Measurements from ENCODE around the gene CCDC149. TPM values are rescaled to one million over a fixed set of nuclear protein-coding genes. Genes with fewer than 3 reads are reported as not detected.

The CCDC149 gene
- total and polyA plus RNA-seq, 9 of the 15 experiments (the other 6 are each of a cell fraction or from before 2014, with no cell fraction given): 0.04 to 0.18 TPM; not detected in 7

GRCh38 chr4:24924309-24924781, 11.5 kb upstream of the CCDC149 start:
- H3K36me3 ChIP-seq (ENCODE audit: control insufficient read depth, insufficient read depth, low read length): no peaks in the 10 kb centered on the region
- no peak overlapping the region for H3K27ac ChIP-seq (ENCODE audit: extremely low read depth, low read depth, low read length)
- WGBS (ENCODE audit: insufficient coverage, low coverage, missing lambda C conversion rate): 0% methylated on average over 3 of the region's 3 CpGs
- H2AFZ ChIP-seq (ENCODE audit: low read depth, low read length): no peak overlapping the region
- FAIRE-seq: no peak
- H3K9me1 ChIP-seq (ENCODE audit: control insufficient read depth, insufficient read depth, low read length): no peaks in the 10 kb centered on the region
- H3K9ac ChIP-seq (ENCODE audit: insufficient read depth in 1 of 2, low read depth in 2 of 2, low read length in 2 of 2): no peak overlapping the region
- TF ChIP-seq STAG1 (CRISPR knock-in tag; IDR thresholded peaks at IDR 0.05; ENCODE audit: borderline replicate concordance) (no peak), PHF21A (IDR thresholded peaks at IDR 0.05; ENCODE audit: borderline replicate concordance, low read depth) (no peak), PTTG1 (tag; IDR thresholded peaks at IDR 0.05; ENCODE audit: low read depth) (no peak), E2F3 (CRISPR knock-in tag; IDR thresholded peaks at IDR 0.05) (no peak), WHSC1 (IDR thresholded peaks at IDR 0.05; ENCODE audit: low read length) (no peak), CHD1 (IDR thresholded peaks at IDR 0.05; ENCODE audit: low read length) (no peak), PRDM10 (IDR thresholded peaks at IDR 0.05; ENCODE audit: partially characterized antibody) (no peak), AFF4 (CRISPR knock-in tag; IDR thresholded peaks at IDR 0.05) (no peak), MYNN (IDR thresholded peaks at IDR 0.05) (no peak), MYNN (CRISPR knock-in tag; IDR thresholded peaks at IDR 0.05) (no peak), PCBP1 (IDR thresholded peaks at IDR 0.05; ENCODE audit: low read depth, low read length, poor library complexity, severe bottlenecking) (no peak), HCFC1 (IDR thresholded peaks at IDR 0.05; ENCODE audit: low read depth, low read length) (no peak)
- no peak for DNase-seq (ENCODE audit: extremely low read depth in 1 of 4, low spot score in 3 of 4)
- H4K20me1 ChIP-seq (replicated peaks; ENCODE audit: control insufficient read depth, insufficient read depth, low read length): no peaks in the 10 kb centered on the region
- CTCF ChIA-PET (ENCODE audit: low intra/inter-chr PET ratio): no interaction called here
- H3K9me3 ChIP-seq (replicated peaks; ENCODE audit: control insufficient read depth, insufficient read depth, low read depth, low read length): no peaks in the 10 kb centered on the region
- no peaks in the 10 kb centered on the region for H3K79me2 ChIP-seq (ENCODE audit: control insufficient read depth, insufficient read depth, low read length)
- no peak overlapping the region for H3K4me3 ChIP-seq
- ATAC-seq: no peak
- H3K4me1 ChIP-seq (replicated peaks in 1 of 2; ENCODE audit: control insufficient read depth in 2 of 2, insufficient read depth in 2 of 2, low read length in 2 of 2): no peaks in the 10 kb centered on the region
- intact Hi-C loops (cut with micrococcal nuclease) (no loop called here), in situ Hi-C loops (cut with MboI) (no loop called here)
- BruUV-seq (replicated peaks): no TSS peak
- H3K27me3 ChIP-seq (ENCODE audit: control insufficient read depth in 2 of 2, insufficient read depth in 2 of 2, low read length in 2 of 2): peaks cover 0 to 6% of the 10 kb centered on the region in 2 experiments; a peak in 1 of 5 replicates
- H3K4me2 ChIP-seq (ENCODE audit: insufficient read depth, low read length): no peak overlapping the region
- POLR2A ChIA-PET: no interaction called here
